ENCODE measurements around the gene NAPEPLD. TPM values are rescaled to one million over a fixed set of nuclear protein-coding genes. Genes with fewer than 3 reads are reported as not detected.
"Not testable (repeated sequence)": the region's sequence is repeated elsewhere in the genome, so short reads cannot be mapped to it uniquely, and the experiment has no call there.

Gene NAPEPLD
- total RNA-seq, 1 experiment from 2014 or later = 14.8 TPM

DNA sequence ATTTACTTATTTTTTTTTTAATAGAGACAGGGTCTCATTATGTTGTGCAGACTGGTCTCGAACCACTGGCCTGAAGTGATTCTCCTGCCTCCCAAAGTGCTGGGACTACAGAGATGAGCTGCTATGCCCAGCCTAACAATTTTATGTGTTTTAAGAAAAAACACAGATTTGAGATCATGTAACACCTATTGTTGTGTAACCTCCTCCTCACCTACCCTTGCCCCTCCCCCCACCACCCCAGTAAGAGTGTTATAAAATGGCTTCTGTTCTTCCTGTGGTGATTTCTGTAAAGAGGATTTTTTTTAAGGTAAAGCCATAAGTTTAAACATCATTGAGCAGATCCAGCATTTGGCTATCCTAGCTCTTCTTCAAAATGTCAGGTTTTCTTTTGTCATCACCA, 66.4 kb downstream of the NAPEPLD start:
- Histone ChIP-seq H3K27ac (ENCODE audit: low read depth, low read length, poor library complexity, severe bottlenecking) (no peak overlapping the region), H3K36me3 (ENCODE audit: insufficient read depth, low read length, poor library complexity, severe bottlenecking) (peaks cover 9% of the 10 kb centered on the region), H3K4me1 (ENCODE audit: insufficient read depth, low read length, poor library complexity, severe bottlenecking) (no peaks in the 10 kb centered on the region), H3K27me3 (replicated peaks; ENCODE audit: insufficient read depth, low read depth, low read length, poor library complexity) (no peaks in the 10 kb centered on the region), H3K4me3 (ENCODE audit: low read depth, low read length, poor library complexity, severe bottlenecking) (no peak overlapping the region), H3K9me3 (ENCODE audit: low read depth, low read length, poor library complexity, severe bottlenecking) (no peaks in the 10 kb centered on the region)
- no peak for DNase-seq (ENCODE audit: low spot score)
- CTCF ChIA-PET = interaction anchor here (0.6 kb wide), 2 partner anchors 16 to 19 kb away, joined by 4 to 6 read pairs; no protein-coding TSS in a partner anchor
- BruUV-seq (replicated peaks) = no TSS peak
- intact Hi-C loops (cut with micrococcal nuclease; ENCODE audit: unreplicated experiment) = no loop called here
- POLR2A ChIA-PET (ENCODE audit: low non-redundant PET) = interaction anchor here (0.6 kb wide), 1 partner anchor 11 kb away, joined by 5 read pairs; no protein-coding TSS in a partner anchor
- TF ChIP-seq, protein P1, sequence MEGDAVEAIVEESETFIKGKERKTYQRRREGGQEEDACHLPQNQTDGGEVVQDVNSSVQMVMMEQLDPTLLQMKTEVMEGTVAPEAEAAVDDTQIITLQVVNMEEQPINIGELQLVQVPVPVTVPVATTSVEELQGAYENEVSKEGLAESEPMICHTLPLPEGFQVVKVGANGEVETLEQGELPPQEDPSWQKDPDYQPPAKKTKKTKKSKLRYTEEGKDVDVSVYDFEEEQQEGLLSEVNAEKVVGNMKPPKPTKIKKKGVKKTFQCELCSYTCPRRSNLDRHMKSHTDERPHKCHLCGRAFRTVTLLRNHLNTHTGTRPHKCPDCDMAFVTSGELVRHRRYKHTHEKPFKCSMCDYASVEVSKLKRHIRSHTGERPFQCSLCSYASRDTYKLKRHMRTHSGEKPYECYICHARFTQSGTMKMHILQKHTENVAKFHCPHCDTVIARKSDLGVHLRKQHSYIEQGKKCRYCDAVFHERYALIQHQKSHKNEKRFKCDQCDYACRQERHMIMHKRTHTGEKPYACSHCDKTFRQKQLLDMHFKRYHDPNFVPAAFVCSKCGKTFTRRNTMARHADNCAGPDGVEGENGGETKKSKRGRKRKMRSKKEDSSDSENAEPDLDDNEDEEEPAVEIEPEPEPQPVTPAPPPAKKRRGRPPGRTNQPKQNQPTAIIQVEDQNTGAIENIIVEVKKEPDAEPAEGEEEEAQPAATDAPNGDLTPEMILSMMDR (conservative IDR thresholded peaks at IDR 0.05; ENCODE audit: low read depth, low read length) = no peak
- TF ChIP-seq EZH2 (IDR thresholded peaks at IDR 0.05; ENCODE audit: borderline replicate concordance, low read depth, low read length, poor library complexity, severe bottlenecking) = no peak

DNA sequence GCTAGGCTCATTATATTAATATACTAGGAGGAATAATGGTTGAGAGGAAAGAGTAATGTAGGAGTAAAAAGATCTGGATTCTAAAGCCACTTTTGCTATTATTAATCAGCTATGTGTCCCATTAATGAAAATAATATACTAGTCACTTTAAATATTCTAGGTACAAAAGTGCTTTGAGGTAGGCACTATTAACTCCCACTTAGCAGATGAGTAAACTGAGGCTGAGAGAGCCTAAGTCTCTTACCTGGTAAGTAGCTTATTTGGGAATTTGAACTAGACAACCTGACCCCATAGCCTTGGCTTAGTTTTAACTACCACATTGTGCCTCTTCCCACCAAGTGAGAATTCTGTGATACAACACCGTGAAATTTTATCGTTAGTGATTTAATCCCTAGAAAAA, 68.0 kb downstream of the NAPEPLD start:
- CTCF ChIA-PET = no interaction called here
- Histone ChIP-seq H3K36me3 (ENCODE audit: insufficient read depth, low read length, poor library complexity, severe bottlenecking) (peaks cover 6% of the 10 kb centered on the region), H3K4me1 (ENCODE audit: insufficient read depth, low read length, poor library complexity, severe bottlenecking) (no peaks in the 10 kb centered on the region), H3K4me3 (ENCODE audit: low read depth, low read length, poor library complexity, severe bottlenecking) (no peak overlapping the region), H3K27me3 (replicated peaks; ENCODE audit: insufficient read depth, low read depth, low read length, poor library complexity) (no peaks in the 10 kb centered on the region), H3K27ac (ENCODE audit: low read depth, low read length, poor library complexity, severe bottlenecking) (no peak overlapping the region), H3K9me3 (ENCODE audit: low read depth, low read length, poor library complexity, severe bottlenecking) (no peaks in the 10 kb centered on the region)
- BruUV-seq (replicated peaks) = no TSS peak
- DNase-seq (ENCODE audit: low spot score) = no peak
- intact Hi-C loops (cut with micrococcal nuclease; ENCODE audit: unreplicated experiment) = no loop called here
- POLR2A ChIA-PET (ENCODE audit: low non-redundant PET) = no interaction called here
- TF ChIP-seq, protein P1 (conservative IDR thresholded peaks at IDR 0.05; ENCODE audit: low read depth, low read length) = no peak
- TF ChIP-seq EZH2 (IDR thresholded peaks at IDR 0.05; ENCODE audit: borderline replicate concordance, low read depth, low read length, poor library complexity, severe bottlenecking) = no peak

DNA sequence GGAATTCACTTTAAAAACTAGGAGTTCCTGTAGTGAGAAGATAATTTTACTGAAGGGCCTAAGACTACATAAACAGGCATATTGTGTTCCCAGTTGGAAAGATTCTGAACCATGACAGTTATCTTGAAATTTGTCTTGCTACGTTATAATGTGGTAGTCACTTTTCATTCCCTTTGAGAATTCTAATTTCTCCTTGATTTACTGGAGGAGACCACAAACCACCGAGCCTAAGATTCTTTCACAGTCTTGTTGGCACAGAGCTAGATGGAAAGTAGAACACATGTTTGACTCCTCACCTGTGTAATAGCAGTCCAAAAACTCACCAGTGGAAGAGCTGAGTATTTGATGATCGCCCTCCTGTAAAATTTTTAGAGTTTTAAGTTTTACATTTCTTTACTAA, 69.1 kb downstream of the NAPEPLD start:
- TF ChIP-seq, protein P1 (conservative IDR thresholded peaks at IDR 0.05; ENCODE audit: low read depth, low read length) = no peak
- no peak for TF ChIP-seq EZH2 (IDR thresholded peaks at IDR 0.05; ENCODE audit: borderline replicate concordance, low read depth, low read length, poor library complexity, severe bottlenecking)
- Histone ChIP-seq H3K4me1 (ENCODE audit: insufficient read depth, low read length, poor library complexity, severe bottlenecking) (no peaks in the 10 kb centered on the region), H3K27me3 (replicated peaks; ENCODE audit: insufficient read depth, low read depth, low read length, poor library complexity) (no peaks in the 10 kb centered on the region), H3K27ac (ENCODE audit: low read depth, low read length, poor library complexity, severe bottlenecking) (no peak overlapping the region), H3K4me3 (ENCODE audit: low read depth, low read length, poor library complexity, severe bottlenecking) (no peak overlapping the region), H3K36me3 (ENCODE audit: insufficient read depth, low read length, poor library complexity, severe bottlenecking) (peaks cover 6% of the 10 kb centered on the region), H3K9me3 (ENCODE audit: low read depth, low read length, poor library complexity, severe bottlenecking) (no peaks in the 10 kb centered on the region)
- ChIA-PET CTCF (no interaction called here), POLR2A (ENCODE audit: low non-redundant PET) (no interaction called here)
- intact Hi-C loops (cut with micrococcal nuclease; ENCODE audit: unreplicated experiment) = no loop called here
- DNase-seq (ENCODE audit: low spot score) = no peak
- BruUV-seq (replicated peaks) = no TSS peak

DNA sequence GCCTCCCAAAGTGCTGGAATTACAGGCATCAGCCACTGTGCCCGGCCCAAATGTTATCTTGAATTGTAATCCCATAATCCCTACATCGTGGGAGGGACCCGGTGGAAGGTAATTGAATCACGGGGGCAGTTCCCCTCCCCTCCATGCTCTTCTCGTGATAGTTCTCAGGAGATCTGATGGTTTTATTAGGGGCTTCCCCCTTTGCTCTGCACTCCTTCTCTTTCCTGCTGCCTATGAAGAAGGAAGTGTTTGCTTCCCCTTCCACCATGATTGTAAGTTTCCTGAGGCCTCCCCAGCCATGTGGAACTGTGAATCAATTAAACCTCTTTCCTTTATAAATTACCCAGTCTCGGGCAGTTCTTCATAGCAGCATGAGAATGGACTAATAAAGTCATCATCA, 70.7 kb downstream of the NAPEPLD start:
- H3K36me3 ChIP-seq (ENCODE audit: insufficient read depth, low read length, poor library complexity, severe bottlenecking); H3K4me1 ChIP-seq (ENCODE audit: insufficient read depth, low read length, poor library complexity, severe bottlenecking); H3K4me3 ChIP-seq (ENCODE audit: low read depth, low read length, poor library complexity, severe bottlenecking); CTCF ChIA-PET; DNase-seq (ENCODE audit: low spot score); H3K9me3 ChIP-seq (ENCODE audit: low read depth, low read length, poor library complexity, severe bottlenecking); intact Hi-C loops (cut with micrococcal nuclease; ENCODE audit: unreplicated experiment); POLR2A ChIA-PET (ENCODE audit: low non-redundant PET); H3K27ac ChIP-seq (ENCODE audit: low read depth, low read length, poor library complexity, severe bottlenecking); H3K27me3 ChIP-seq (replicated peaks; ENCODE audit: insufficient read depth, low read depth, low read length, poor library complexity); BruUV-seq (replicated peaks): not testable (repeated sequence)
